Measurements from ENCODE around the gene LRRC4C. TPM values are rescaled to one million over a fixed set of nuclear protein-coding genes. Genes with fewer than 3 reads are reported as not detected.

LRRC4C gene
- total RNA-seq, 1 donor from 2014 or later = not detected

GRCh38 chr11:40295466-40295865 lies 1164.0 kb downstream of the LRRC4C start:
- DNase-seq (ENCODE audit: low read depth in 2 of 2) = no peak

- no peak for DNase-seq (ENCODE audit: low read depth in 2 of 2)
Measured at GRCh38 chr11:40294741-40295140, 1164.7 kb downstream of the LRRC4C start.

DNA sequence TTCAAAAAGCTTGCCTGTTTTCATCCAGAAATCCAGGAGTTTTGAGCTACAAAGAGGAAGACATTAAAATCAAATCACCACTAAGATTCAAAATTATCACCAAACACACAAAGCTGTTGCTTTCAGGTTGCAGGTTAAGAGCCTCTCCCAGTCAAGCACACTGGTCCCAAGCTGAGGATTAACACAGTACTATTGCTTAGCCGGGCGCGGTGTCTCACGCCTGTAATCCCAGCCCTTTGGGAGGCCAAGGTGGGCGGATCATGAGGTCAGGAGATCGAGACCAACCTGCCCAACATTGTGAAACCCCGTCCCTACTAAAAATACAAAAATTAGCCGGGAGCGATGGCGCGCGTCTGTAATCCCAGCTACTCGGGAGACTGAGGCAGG lies 1165.1 kb downstream of the LRRC4C start:
- DNase-seq (ENCODE audit: low read depth in 2 of 2) = no peak

- peak; percentile 56 to 68 for DNase-seq (ENCODE audit: low read depth in 2 of 2)
Measured at GRCh38 chr11:40293655-40294348, 1165.7 kb downstream of the LRRC4C start.

DNA sequence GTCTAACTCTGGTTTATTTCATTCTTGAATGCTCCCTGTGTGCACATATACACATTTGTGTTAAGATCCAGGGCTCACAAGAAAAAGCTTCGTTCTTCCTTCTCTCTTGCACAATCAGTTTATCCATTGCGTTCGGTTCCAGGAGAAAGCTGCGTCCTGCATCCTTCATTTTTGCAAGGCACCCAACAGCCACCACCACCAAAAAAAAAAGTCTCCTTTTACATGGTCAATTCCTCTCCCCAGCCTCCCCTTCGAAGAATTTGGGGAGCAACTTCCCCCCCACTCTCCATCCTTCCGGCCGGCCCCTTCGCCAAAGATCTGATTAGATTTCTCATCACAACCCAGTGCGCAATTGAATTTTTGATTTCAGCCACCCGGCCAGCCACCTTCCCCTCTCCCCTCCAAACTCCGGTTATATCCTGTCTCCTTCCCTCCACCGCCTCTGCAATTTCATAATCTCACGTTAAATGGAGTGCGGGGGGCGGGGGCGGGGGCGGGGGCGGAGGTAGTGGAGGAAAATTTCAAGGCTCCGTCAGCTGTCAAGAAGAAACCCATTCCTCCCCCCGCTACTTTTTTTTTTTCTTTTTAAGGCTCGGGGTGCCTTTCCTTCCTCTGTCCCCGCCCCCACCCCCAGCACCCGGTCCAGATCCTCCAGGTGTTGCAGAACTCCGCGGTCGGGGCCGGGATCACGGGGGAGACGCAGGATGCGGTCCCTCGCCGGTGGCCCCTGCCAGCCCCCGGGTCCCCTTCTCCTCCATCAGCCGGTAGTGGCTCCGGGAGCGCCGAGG lies 1166.5 kb downstream of the LRRC4C start:
- DNase-seq (ENCODE audit: low read depth in 2 of 2) = no peak

DNA sequence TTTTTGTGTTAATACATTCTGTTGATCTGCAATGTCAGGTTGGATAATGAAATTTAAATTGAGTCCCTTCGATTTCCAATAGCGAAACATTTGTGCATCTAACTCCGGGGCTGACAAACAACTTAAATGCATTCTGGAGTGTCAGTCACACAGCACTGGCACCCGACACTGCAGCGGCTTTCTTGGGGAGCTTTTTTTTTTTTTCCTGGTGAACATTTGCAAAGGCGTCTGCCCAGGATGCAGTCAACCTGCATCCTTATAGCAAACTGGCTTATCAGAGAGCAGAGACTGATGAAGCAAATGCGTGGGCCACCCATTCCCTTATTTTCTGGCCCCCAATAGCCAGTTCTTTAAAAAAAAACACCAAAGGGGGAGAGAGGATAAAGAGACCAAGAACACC lies 1167.7 kb downstream of the LRRC4C start:
- DNase-seq (ENCODE audit: low read depth in 2 of 2) = no peak

DNA sequence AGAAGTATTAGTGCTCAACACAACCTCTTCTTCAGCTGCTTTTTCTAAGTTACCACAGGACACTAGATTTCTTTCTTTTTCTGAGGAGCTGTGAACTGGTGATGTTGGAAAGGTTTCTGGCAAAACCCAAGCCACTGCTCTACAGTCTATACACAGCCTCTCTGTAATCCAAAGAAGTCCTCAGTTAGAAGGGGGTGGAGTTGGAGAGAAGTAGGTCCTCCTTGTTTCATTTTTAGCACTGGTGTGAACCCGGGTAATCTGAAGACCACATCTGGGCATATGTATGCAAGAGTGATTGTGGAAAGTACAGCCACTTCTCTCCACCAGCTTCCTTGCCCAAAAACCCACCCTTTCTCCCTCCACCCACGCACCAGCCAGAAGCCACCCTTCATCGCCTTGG lies 1168.1 kb downstream of the LRRC4C start:
- DNase-seq (ENCODE audit: low read depth in 2 of 2) = no peak

- DNase-seq (ENCODE audit: low read depth in 2 of 2) = no peak
Measured at GRCh38 chr11:40290171-40290631, 1169.3 kb downstream of the LRRC4C start.

- DNase-seq (ENCODE audit: low read depth in 2 of 2) = no peak
Measured at GRCh38 chr11:40289370-40289769, 1170.1 kb downstream of the LRRC4C start.

DNA sequence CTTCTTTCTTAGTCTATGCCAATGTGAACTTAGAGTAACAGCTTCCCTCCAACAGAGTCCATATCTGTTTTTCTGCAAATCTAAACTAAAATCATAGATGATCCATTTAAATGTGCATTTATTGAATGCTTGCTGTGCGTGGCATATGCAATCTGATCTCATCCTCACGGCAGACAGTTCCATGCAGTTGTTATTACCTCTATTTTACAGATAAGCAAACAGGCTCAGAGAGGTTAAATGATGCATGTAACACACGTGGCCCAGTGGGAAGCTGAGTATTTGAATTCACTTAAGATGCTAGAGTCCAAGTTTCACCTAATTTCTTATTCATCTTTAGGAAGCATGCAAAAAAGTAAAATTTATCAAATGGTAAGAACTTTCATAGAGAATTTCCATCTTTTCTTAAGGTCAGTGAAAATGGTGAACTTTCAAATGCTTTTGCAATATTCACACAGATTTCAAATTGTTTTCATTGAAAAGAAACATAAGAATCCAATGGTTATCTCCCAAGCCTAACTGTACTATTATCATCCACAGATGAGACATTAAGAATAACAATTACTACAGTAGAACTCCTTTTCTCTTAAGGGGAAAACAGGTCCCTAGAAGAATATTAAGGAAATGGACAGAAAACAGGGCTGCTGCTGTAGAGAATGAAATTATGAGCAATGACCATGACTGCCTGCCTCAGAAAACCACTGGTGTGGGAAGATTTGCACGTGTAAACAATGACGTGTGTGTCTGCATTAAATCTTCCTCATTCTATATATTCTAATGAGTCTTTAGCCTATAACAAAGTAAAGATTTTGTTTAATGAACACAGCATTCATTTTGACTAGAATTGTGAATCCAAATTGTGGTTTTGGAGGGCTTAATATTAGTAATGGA lies 1171.3 kb downstream of the LRRC4C start:
- no peak for DNase-seq (ENCODE audit: low read depth in 2 of 2)

- DNase-seq (ENCODE audit: low read depth in 2 of 2) = no peak
Measured at GRCh38 chr11:40286137-40286536, 1173.3 kb downstream of the LRRC4C start.

DNA sequence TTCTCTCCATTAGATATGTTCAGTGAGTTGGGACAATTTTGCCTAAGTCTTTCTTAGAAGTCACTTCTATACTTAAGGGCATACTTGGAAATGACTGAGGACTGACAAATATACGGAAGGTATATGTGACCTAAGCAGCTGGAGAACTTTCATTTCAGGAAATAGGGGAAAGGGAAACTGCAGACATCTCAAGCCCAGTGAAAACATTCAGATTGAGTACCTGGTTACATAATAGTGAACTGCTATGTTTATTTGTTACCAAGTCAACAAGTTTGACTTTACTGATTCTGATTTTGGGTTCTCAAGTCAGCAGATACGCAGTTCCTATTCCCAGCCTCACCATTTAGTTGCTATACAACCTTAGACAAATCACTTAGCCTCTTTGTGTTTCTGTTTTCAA lies 1173.9 kb downstream of the LRRC4C start:
- no peak for DNase-seq (ENCODE audit: low read depth in 2 of 2)

GRCh38 chr11:40281052-40281580 lies 1178.3 kb downstream of the LRRC4C start:
- DNase-seq (ENCODE audit: low read depth in 2 of 2) = no peak

GRCh38 chr11:40280159-40281051 lies 1179.0 kb downstream of the LRRC4C start:
- no peak for DNase-seq (ENCODE audit: low read depth in 2 of 2)

DNA sequence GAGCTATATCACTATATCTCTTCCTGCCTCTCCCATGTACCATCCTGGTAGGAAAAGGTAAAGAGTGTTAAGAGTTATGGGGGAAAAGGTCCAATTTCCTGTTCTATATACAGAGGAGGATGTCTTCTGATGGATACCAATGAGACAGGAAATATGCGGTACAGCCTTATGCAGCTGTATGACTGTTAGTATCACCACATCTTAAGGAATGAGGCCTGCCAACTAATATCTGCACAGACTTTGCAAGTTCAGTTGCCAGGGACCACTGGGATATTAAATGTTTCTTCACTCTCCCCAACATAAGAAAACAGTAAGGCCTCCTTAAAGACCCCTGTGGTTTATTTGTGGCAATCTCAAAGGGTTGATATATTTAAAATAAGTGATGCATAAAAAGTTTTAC lies 1182.5 kb downstream of the LRRC4C start:
- DNase-seq (ENCODE audit: low read depth in 2 of 2) = no peak

DNA sequence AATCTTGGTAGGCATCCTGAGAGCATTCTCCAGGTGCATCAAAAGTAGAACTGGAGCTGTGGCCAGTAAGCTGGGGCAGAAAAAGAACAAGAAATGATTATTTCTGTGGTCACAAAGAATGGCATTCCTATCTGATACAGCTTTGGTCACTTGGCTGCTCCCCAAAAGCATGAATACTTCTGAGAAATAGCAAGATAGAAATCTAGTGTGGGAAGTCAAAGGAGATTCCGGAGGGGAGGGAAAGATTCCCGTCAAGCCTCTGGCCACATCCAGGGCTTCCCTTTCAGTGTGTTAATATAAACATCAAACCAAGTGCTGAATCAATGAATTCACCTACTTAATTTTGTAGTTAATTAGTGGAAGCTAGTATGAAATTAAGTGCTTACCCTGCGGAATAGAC lies 1185.4 kb downstream of the LRRC4C start:
- no peak for DNase-seq (ENCODE audit: low read depth in 2 of 2)

DNA sequence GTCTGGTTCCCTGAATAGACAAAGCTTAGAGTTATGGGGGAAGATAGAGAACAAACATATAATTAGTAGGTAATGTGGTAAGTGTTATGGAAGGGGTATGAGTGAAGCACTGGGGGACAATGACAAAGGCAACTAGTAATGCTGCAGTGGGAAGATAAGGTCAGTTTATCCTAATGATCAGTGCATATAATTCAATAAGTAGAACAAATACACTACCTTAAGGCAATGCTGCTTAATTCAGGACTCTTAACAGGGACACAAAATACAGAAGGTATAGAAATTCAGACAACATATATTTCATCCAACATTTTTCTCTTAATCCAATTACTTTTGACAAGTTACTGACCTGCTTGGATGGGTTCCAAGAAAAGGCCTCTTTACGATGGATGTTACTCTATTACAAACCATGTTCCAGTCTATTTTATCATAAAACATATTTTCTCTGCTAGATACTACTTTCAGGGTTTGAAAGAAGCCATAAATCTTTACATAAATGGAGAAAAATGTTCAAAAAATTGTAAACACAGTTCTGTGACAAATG lies 1186.2 kb downstream of the LRRC4C start:
- no peak for DNase-seq (ENCODE audit: low read depth in 2 of 2)

GRCh38 chr11:40271361-40271760 lies 1188.1 kb downstream of the LRRC4C start:
- DNase-seq (ENCODE audit: low read depth in 2 of 2) = no peak

- no peak for DNase-seq (ENCODE audit: low read depth in 2 of 2)
Measured at GRCh38 chr11:40269865-40270264, 1189.6 kb downstream of the LRRC4C start.

GRCh38 chr11:40268551-40268950 lies 1190.9 kb downstream of the LRRC4C start:
- DNase-seq (ENCODE audit: low read depth in 2 of 2) = no peak
